Endothelial cell of umbilical vein (primary cell): ENCODE results near the gene NPAS1. TPM values are rescaled to one million over a fixed set of nuclear protein-coding genes. Genes with fewer than 3 reads are reported as not detected.

Experiments
- BruUV-seq: library from RNA; stranded (reverse); fragments of 400-500 nt; replicated peaks from 2 replicates; lab custom pipeline; 2021; lab: Mats Ljungman, UMichigan
- CTCF ChIA-PET: fragments of 300-600, 350-600 bp; sonication (Branson Sonifier 250); formaldehyde crosslinking; loops from one replicate; lab custom pipeline; 2021; ENCODE audit warnings: antibody characterized with exemption, inconsistent platforms; lab: Charles Lee
- POLR2A ChIA-PET: fragments of 300-600, 350-600 bp; sonication (Branson Sonifier 250); formaldehyde crosslinking; loops from one replicate; lab custom pipeline; 2021; ENCODE audit warnings: antibody characterized with exemption, inconsistent platforms; lab: Charles Lee
- DNase-seq: peaks from one replicate; pipeline ENCODE4 v3.0.0-alpha.2; 2011; ENCODE audit warnings: low read depth, low spot score
- FAIRE-seq: peaks from 2 replicates; lab custom pipeline; 2011; peaks lifted over from hg19 to GRCh38; lab: Jason Lieb, UNC
- H2AFZ ChIP-seq: 2 replicates; pipeline ENCODE4 v1.6.0; 2012; ENCODE audit warnings: low read depth, low read length, control low read depth, inconsistent platforms
- H3K27ac ChIP-seq: 2 replicates; pipeline ENCODE4 v1.5.1; 2011; ENCODE audit warnings: low read depth, mild to moderate bottlenecking, control low read depth, low read length, moderate library complexity; ENCODE audit not compliant: insufficient read depth
- H3K27me3 ChIP-seq, 2 experiments: 2 replicates each; pipeline versions ENCODE4 v1.6.0 to v1.6.1; 2011; ENCODE audit warnings: low read length in 2 of 2, mixed read lengths in 1 of 2; ENCODE audit not compliant: control insufficient read depth in 2 of 2, insufficient read depth in 2 of 2
- H3K36me3 ChIP-seq, 2 experiments: 2 replicates in 1 of 2; 3 replicates in 1 of 2; pipeline ENCODE4 v1.5.1; 2011; ENCODE audit warnings: low read length in 2 of 2, mild to moderate bottlenecking in 1 of 2, moderate library complexity in 1 of 2; ENCODE audit not compliant: control insufficient read depth in 2 of 2, insufficient read depth in 2 of 2; ENCODE audit errors: extremely low read depth in 1 of 2
- H3K4me1 ChIP-seq: 3 replicates; pipeline ENCODE4 v1.5.1; 2011; ENCODE audit warnings: mild to moderate bottlenecking, low read length; ENCODE audit not compliant: control insufficient read depth, insufficient read depth; ENCODE audit errors: extremely low read depth
- H3K4me2 ChIP-seq: 2 replicates; pipeline ENCODE4 v1.6.1; 2011; ENCODE audit warnings: low read length, control low read depth, mixed read lengths; ENCODE audit not compliant: insufficient read depth
- H3K4me3 ChIP-seq, 3 experiments: fragments of 200-600 bp in 1 of 3; sonication (generic), shearing (Covaris generic) in 1 of 3; replicated peaks in 1 of 3; 2 replicates each; pipeline ENCODE4 v1.5.1; 2011 to 2016; ENCODE audit warnings: control low read depth in 3 of 3, low read length in 3 of 3, mild to moderate bottlenecking in 2 of 3, inconsistent platforms in 1 of 3, low read depth in 1 of 3, moderate library complexity in 1 of 3; ENCODE audit not compliant: insufficient read depth in 1 of 3
- H3K79me2 ChIP-seq: 2 replicates; pipeline ENCODE4 v1.6.0; 2012; ENCODE audit warnings: low read length, inconsistent platforms; ENCODE audit not compliant: control insufficient read depth, insufficient read depth
- H3K9ac ChIP-seq: replicated peaks from 2 replicates; pipeline ENCODE3; 2011; ENCODE audit warnings: low read length, control low read depth; ENCODE audit not compliant: insufficient read depth; ENCODE audit errors: extremely low read depth
- H3K9me1 ChIP-seq: replicated peaks from 3 replicates; pipeline ENCODE4 v1.6.0; 2011; ENCODE audit warnings: mild to moderate bottlenecking, low read length; ENCODE audit not compliant: control insufficient read depth, insufficient read depth; ENCODE audit errors: extremely low read depth
- H3K9me3 ChIP-seq: replicated peaks from 2 replicates; pipeline ENCODE4 v1.5.1; 2012; ENCODE audit warnings: low read length, inconsistent platforms; ENCODE audit not compliant: control insufficient read depth, insufficient read depth
- H4K20me1 ChIP-seq: replicated peaks from 2 replicates; pipeline ENCODE3; 2011; ENCODE audit warnings: mild to moderate bottlenecking, low read length; ENCODE audit not compliant: control insufficient read depth, insufficient read depth; ENCODE audit errors: extremely low read depth
- EZH2 ChIP-seq: IDR thresholded peaks from 2 replicates; pipeline ENCODE4 v1.6.1; 2012; ENCODE audit warnings: borderline replicate concordance, low read depth, mild to moderate bottlenecking, moderate library complexity, low read length, inconsistent platforms; ENCODE audit not compliant: severe bottlenecking
- GATA2 ChIP-seq: IDR thresholded peaks from 2 replicates; pipeline ENCODE4 v1.7.0; 2011; ENCODE audit warnings: low read depth, mild to moderate bottlenecking, moderate library complexity, mixed read lengths, low read length; ENCODE audit not compliant: insufficient read length, insufficient read depth
- JUN ChIP-seq: IDR thresholded peaks from 2 replicates; pipeline ENCODE4 v1.6.1; 2011; ENCODE audit warnings: borderline replicate concordance, low read depth; ENCODE audit not compliant: insufficient read length, insufficient read depth
- MAX ChIP-seq: IDR thresholded peaks from 2 replicates; pipeline ENCODE4 v1.6.1; 2011; ENCODE audit not compliant: insufficient read depth, insufficient read length
- MYC ChIP-seq: IDR thresholded peaks from one replicate; pipeline ENCODE4 v1.6.1; 2011; ENCODE audit warnings: mild to moderate bottlenecking, low read depth, low read length
- POLR2A ChIP-seq: IDR thresholded peaks from 2 replicates; pipeline ENCODE4 v1.6.1; 2012; ENCODE audit warnings: low read depth, mild to moderate bottlenecking, control low read depth, low read length
- dilution Hi-C: fragments of 300-500 bp; cut with MboI; formaldehyde crosslinking; loops from one replicate; pipeline ENCODE4 v1.15.0; 2019; ENCODE audit warnings: low sequenced_read_pairs; ENCODE audit not compliant: extremely low pct_ligation_motif_present
- intact Hi-C: fragments of 100-400 bp; cut with micrococcal nuclease; formaldehyde crosslinking; loops from one replicate; pipeline ENCODE4 v1.10.0; 2022
- polyA plus RNA-seq, 4 experiments: library from polyadenylated mRNA; depleted of rRNA in 3 of 4; stranded (reverse) in 3 of 4; unstranded in 1 of 4; fragments of >200 nt; gene quantifications; 2 replicates each; pipeline versions ENCODE4 v1.2.1 to v1.2.3, GENCODE V29; 2011 to 2012; ENCODE audit warnings: missing spikeins in 1 of 4
- total RNA-seq: library from RNA; stranded (reverse); gene quantifications from 2 replicates; pipeline ENCODE4 v1.2.3, GENCODE V29; 2021

Gene NPAS1
- total and polyA plus RNA-seq, 2 donors (not counting 3 experiments of a cell fraction or from before 2014, with no cell fraction given), result 0.18 to 0.62 TPM

- Histone ChIP-seq H3K4me2 (peak overlapping the region; percentile 24), H3K4me3 (no peak overlapping the region), H3K27me3 (peaks cover 36 to 48% of the 10 kb centered on the region in 2 experiments), H3K4me1 (peaks cover 17% of the 10 kb centered on the region), H3K9ac (no peak overlapping the region), H3K36me3 (no peaks in the 10 kb centered on the region), H3K9me1 (no peaks in the 10 kb centered on the region), H3K9me3 (no peaks in the 10 kb centered on the region), H4K20me1 (no peaks in the 10 kb centered on the region), H3K27ac (no peak overlapping the region), H3K79me2 (no peaks in the 10 kb centered on the region), H2AFZ (no peak overlapping the region)
- TF ChIP-seq GATA2 (no peak), EZH2 (peak; percentile 90)
- DNase-seq, result no peak
- no TSS peak for BruUV-seq
- dilution Hi-C loops, result no loop called here
- FAIRE-seq, result no peak
- CTCF ChIA-PET, result interaction anchor here (0.8 to 3.5 kb wide), 5 partner anchors 9 to 86 kb away, joined by 3 to 29 read pairs (median 5); no protein-coding TSS in a partner anchor
- intact Hi-C loops, result no loop called here
- POLR2A ChIA-PET, result no interaction called here
These were observed 2.0 kb downstream of the NPAS1 start for GRCh38 chr19:47021536-47022139.

- CTCF ChIA-PET, result interaction anchor here (0.8 to 3.5 kb wide), 5 partner anchors 9 to 86 kb away, joined by 3 to 29 read pairs (median 5); no protein-coding TSS in a partner anchor
- H3K27ac ChIP-seq, result no peak overlapping the region
- no peak for FAIRE-seq
- peaks cover 17% of the 10 kb centered on the region for H3K4me1 ChIP-seq
- no peak for TF ChIP-seq POLR2A
- TF ChIP-seq EZH2, result no peak
- no peak for TF ChIP-seq GATA2
- TF ChIP-seq MAX, result no peak
- no peak for TF ChIP-seq MYC
- no peak for TF ChIP-seq JUN
- intact Hi-C loops, result no loop called here
- H3K4me2 ChIP-seq, result no peak overlapping the region
- no peaks in the 10 kb centered on the region for H3K9me3 ChIP-seq
- no peak overlapping the region for H2AFZ ChIP-seq
- H3K4me3 ChIP-seq, result no peak overlapping the region
- no peak for DNase-seq
- no peak overlapping the region for H3K9ac ChIP-seq
- POLR2A ChIA-PET, result no interaction called here
- dilution Hi-C loops, result no loop called here
- no peaks in the 10 kb centered on the region for H3K79me2 ChIP-seq
- H3K9me1 ChIP-seq, result no peaks in the 10 kb centered on the region
- H3K27me3 ChIP-seq, result peaks cover 36 to 48% of the 10 kb centered on the region in 2 experiments
- BruUV-seq, result no TSS peak
- no peaks in the 10 kb centered on the region for H4K20me1 ChIP-seq
- H3K36me3 ChIP-seq, result no peaks in the 10 kb centered on the region
These were observed 2.5 kb downstream of the NPAS1 start for GRCh38 chr19:47022140-47022536.
